T1000 (cell line): ENCODE measurements around the gene DSCAM.

Source experiments
- DNase-seq: peaks from one replicate; lab custom pipeline; 2025; ENCODE audit warnings: mixed read lengths; lab: John Stamatoyannopoulos, UW

DSCAM gene

GRCh38 chr21:40766381-40766780 lies 80.6 kb downstream of the DSCAM start:
- no peak for DNase-seq

GRCh38 chr21:40765811-40766210 lies 81.1 kb downstream of the DSCAM start:
- no peak for DNase-seq

GRCh38 chr21:40760821-40761220 lies 86.1 kb downstream of the DSCAM start:
- DNase-seq, result no peak

- no peak for DNase-seq
Measured at GRCh38 chr21:40759061-40759460, 87.9 kb downstream of the DSCAM start.

- DNase-seq, result no peak
Measured at GRCh38 chr21:40757366-40757765, 89.6 kb downstream of the DSCAM start.

- no peak for DNase-seq
Measured at GRCh38 chr21:40754466-40754865, 92.5 kb downstream of the DSCAM start.

GRCh38 chr21:40753756-40754155 lies 93.2 kb downstream of the DSCAM start:
- DNase-seq, result no peak

GRCh38 chr21:40752125-40752524 lies 94.8 kb downstream of the DSCAM start:
- no peak for DNase-seq

- no peak for DNase-seq
Measured at GRCh38 chr21:40751221-40751620, 95.7 kb downstream of the DSCAM start.

- DNase-seq, result no peak
Measured at GRCh38 chr21:40736145-40736544, 110.8 kb downstream of the DSCAM start.

GRCh38 chr21:40733024-40733397 lies 113.9 kb downstream of the DSCAM start:
- no peak for DNase-seq

GRCh38 chr21:40732253-40733023 lies 114.5 kb downstream of the DSCAM start:
- no peak for DNase-seq

GRCh38 chr21:40731206-40731605 lies 115.8 kb downstream of the DSCAM start:
- no peak for DNase-seq

- no peak for DNase-seq
Measured at GRCh38 chr21:40730426-40730800, 116.5 kb downstream of the DSCAM start.

- DNase-seq, result no peak
Measured at GRCh38 chr21:40729761-40730425, 117.1 kb downstream of the DSCAM start.

- no peak for DNase-seq
Measured at GRCh38 chr21:40723966-40724365, 123.0 kb downstream of the DSCAM start.

GRCh38 chr21:40723317-40723716 lies 123.6 kb downstream of the DSCAM start:
- DNase-seq, result no peak

GRCh38 chr21:40719615-40720014 lies 127.3 kb downstream of the DSCAM start:
- no peak for DNase-seq

GRCh38 chr21:40717028-40717427 lies 129.9 kb downstream of the DSCAM start:
- DNase-seq, result no peak

- no peak for DNase-seq
Measured at GRCh38 chr21:40714536-40714935, 132.4 kb downstream of the DSCAM start.

GRCh38 chr21:40707656-40708244 lies 139.2 kb downstream of the DSCAM start:
- no peak for DNase-seq

GRCh38 chr21:40706806-40707655 lies 139.9 kb downstream of the DSCAM start:
- DNase-seq, result no peak
